ENCODE measurements around the gene TECRL. TPM values are rescaled to one million over a fixed set of nuclear protein-coding genes. Genes with fewer than 3 reads are reported as not detected.

TECRL gene
- total and polyA plus RNA-seq, 2 of the 4 experiments (the other 2 are of a cell fraction), result not detected

GRCh38 chr4:64271601-64272081 is 137.6 kb downstream of the TECRL start:
- Histone ChIP-seq H2AFZ (replicated peaks; ENCODE audit: low read length, poor library complexity) (no peak overlapping the region), H3K14ac (replicated peaks; ENCODE audit: low read depth, low read length) (no peak overlapping the region), H2BK5ac (ENCODE audit: low read depth, low read length, poor library complexity, severe bottlenecking) (no peak overlapping the region), H3K79me1 (ENCODE audit: low read depth in 1 of 2, low read length in 2 of 2) (no peaks in the 10 kb centered on the region), H3K4ac (ENCODE audit: low read depth, low read length) (no peak overlapping the region), H3K4me3 (ENCODE audit: insufficient read depth, low read depth, low read length) (no peak overlapping the region), H3K4me1 (ENCODE audit: control insufficient read depth, insufficient read depth, low read length) (no peaks in the 10 kb centered on the region), H4K20me1 (ENCODE audit: insufficient read depth, low read length) (no peaks in the 10 kb centered on the region), H3K23ac (ENCODE audit: low read depth, low read length) (no peak overlapping the region), H3K27me3 (ENCODE audit: control insufficient read depth, insufficient read depth, low read length) (no peaks in the 10 kb centered on the region), H2BK20ac (ENCODE audit: low read depth, low read length) (no peak overlapping the region), H3K9ac (ENCODE audit: low read depth, low read length) (no peak overlapping the region), H3K56ac (ENCODE audit: extremely low read depth, insufficient read depth, low read length) (no peak overlapping the region), H4K91ac (ENCODE audit: insufficient read depth, low read depth, low read length) (no peak overlapping the region), H4K5ac (ENCODE audit: low read depth, low read length) (no peak overlapping the region), H2AK5ac (ENCODE audit: low read depth, low read length) (no peak overlapping the region), H2AK9ac (replicated peaks; ENCODE audit: low read depth, low read length, poor library complexity) (no peak overlapping the region), H3K4me2 (ENCODE audit: low read depth, low read length) (no peak overlapping the region), H3K27ac (ENCODE audit: insufficient read depth, low read length) (no peak overlapping the region), H2BK120ac (ENCODE audit: low read depth, low read length) (no peak overlapping the region), H3K36me3 (ENCODE audit: control insufficient read depth, insufficient read depth, low read length) (no peaks in the 10 kb centered on the region), H3K9me1 (ENCODE audit: insufficient read depth, low read length) (no peaks in the 10 kb centered on the region), H3K9me3 (ENCODE audit: control insufficient read depth, insufficient read depth, low read length) (peaks cover 6% of the 10 kb centered on the region), H3K18ac (ENCODE audit: low read depth, low read length) (no peak overlapping the region), H4K8ac (ENCODE audit: low read depth in 2 of 2, low read length in 2 of 2) (no peak overlapping the region), H2BK15ac (ENCODE audit: low read depth, low read length) (no peak overlapping the region)
- no peak for ATAC-seq (ENCODE audit: low read depth)
- POLR2A ChIA-PET (ENCODE audit: unreplicated experiment), result no interaction called here
- dilution Hi-C loops (cut with HindIII; ENCODE audit: low sequenced_read_pairs, unreplicated experiment) (no loop called here), intact Hi-C loops (cut with micrococcal nuclease) (no loop called here), in situ Hi-C loops (cut with MboI; ENCODE audit: low sequenced_read_pairs) (no loop called here)
- no TSS peak for BruUV-seq (replicated peaks)
- CTCF ChIA-PET, result no interaction called here
- no peak for DNase-seq
- WGBS, 2 experiments (ENCODE audit: extremely low coverage in 2 of 2, insufficient read length in 1 of 2), result 50% methylated on average over 3 of the region's 9 CpGs; no CpG with 5 or more reads in 1 of the 2 experiments
- TF ChIP-seq RCOR1 (IDR thresholded peaks at IDR 0.05; ENCODE audit: insufficient replicate concordance, low read length) (no peak), RAD21 (IDR thresholded peaks at IDR 0.05; ENCODE audit: low read length) (no peak), FOS (IDR thresholded peaks at IDR 0.05; ENCODE audit: low read depth, low read length) (no peak)
